CD14-positive monocyte (primary cell): Measurements from ENCODE around the gene NEK7. TPM values are rescaled to one million over a fixed set of nuclear protein-coding genes. Genes with fewer than 3 reads are reported as not detected.
A peak's percentile ranks its signal among the peaks of the same experiment; 100 is the strongest.
"Not testable (repeated sequence)": the region's sequence is repeated elsewhere in the genome, so short reads cannot be mapped to it uniquely, and the experiment has no call there.

Experiments used
- DNase-seq, 3 donors: peaks; one replicate each; pipeline ENCODE4 v3.0.0-alpha.2; 2011 to 2022
- H2AFZ ChIP-seq: 2 replicates; pipeline ENCODE4 v1.6.0; 2012; ENCODE audit warnings: mild to moderate bottlenecking, low read depth, low read length, inconsistent platforms; ENCODE audit not compliant: insufficient read depth, poor library complexity, severe bottlenecking
- H3K27ac ChIP-seq, 2 donors: 1 replicate in 1 of 2; 2 replicates in 1 of 2; pipeline ENCODE4 v1.5.1; 2012 to 2013; ENCODE audit warnings: low read length in 2 of 2, control low read depth in 1 of 2, inconsistent platforms in 1 of 2, low read depth in 1 of 2, mild to moderate bottlenecking in 1 of 2
- H3K27me3 ChIP-seq, 2 donors: one replicate each; pipeline versions ENCODE4 v1.6.0 to v1.6.1; 2011 to 2013; ENCODE audit warnings: low read length in 2 of 2; ENCODE audit not compliant: control insufficient read depth in 2 of 2, insufficient read depth in 2 of 2
- H3K36me3 ChIP-seq, 2 donors: replicated peaks in 1 of 2; 1 replicate in 1 of 2; 2 replicates in 1 of 2; pipeline versions ENCODE4 v1.5.1 to v1.6.1; 2012 to 2013; ENCODE audit warnings: low read length in 2 of 2, control low read depth in 1 of 2, inconsistent platforms in 1 of 2, mild to moderate bottlenecking in 1 of 2; ENCODE audit not compliant: insufficient read depth in 2 of 2, control insufficient read depth in 1 of 2
- H3K4me1 ChIP-seq, 2 donors: 1 replicate in 1 of 2; 2 replicates in 1 of 2; pipeline versions ENCODE4 v1.5.1 to v1.6.1; 2012 to 2013; ENCODE audit warnings: low read length in 2 of 2, control low read depth in 1 of 2, inconsistent platforms in 1 of 2, mild to moderate bottlenecking in 1 of 2, moderate library complexity in 1 of 2; ENCODE audit not compliant: insufficient read depth in 2 of 2, control insufficient read depth in 1 of 2
- H3K4me2 ChIP-seq: replicated peaks from 2 replicates; pipeline ENCODE3; 2012; ENCODE audit warnings: low read length, moderate library complexity, mild to moderate bottlenecking; ENCODE audit not compliant: poor library complexity, severe bottlenecking; ENCODE audit errors: extremely low read depth
- H3K4me3 ChIP-seq, 3 experiments: fragments of 200-600 bp in 1 of 3; sonication (generic) in 1 of 3; replicated peaks in 1 of 3; 1 replicate in 2 of 3; 2 replicates in 1 of 3; pipeline ENCODE4 v1.5.1; 2011 to 2013; ENCODE audit warnings: low read length in 3 of 3, mild to moderate bottlenecking in 3 of 3, control low read depth in 2 of 3, low read depth in 2 of 3, inconsistent platforms in 1 of 3, moderate library complexity in 1 of 3
- H3K79me2 ChIP-seq: 2 replicates; pipeline ENCODE4 v1.6.0; 2012; ENCODE audit warnings: mild to moderate bottlenecking, control low read depth, inconsistent platforms, low read length, moderate library complexity; ENCODE audit not compliant: insufficient read depth
- H3K9ac ChIP-seq: 2 replicates; pipeline ENCODE4 v1.6.0; 2017; ENCODE audit warnings: low read length, mild to moderate bottlenecking; ENCODE audit not compliant: insufficient read depth, poor library complexity, severe bottlenecking
- H3K9me3 ChIP-seq, 2 donors: replicated peaks in 1 of 2; 1 replicate in 1 of 2; 2 replicates in 1 of 2; pipeline versions ENCODE4 v1.5.1 to v1.6.1; 2012 to 2013; ENCODE audit warnings: low read length in 2 of 2, control low read depth in 1 of 2; ENCODE audit not compliant: control insufficient read depth in 1 of 2, insufficient read depth in 1 of 2
- H4K20me1 ChIP-seq: 2 replicates; pipeline ENCODE4 v1.6.0; 2012; ENCODE audit warnings: mild to moderate bottlenecking, low read length, control low read depth, moderate library complexity; ENCODE audit not compliant: insufficient read depth
- H3K27ac Mint-ChIP-seq, 7 donors: one replicate each; pipeline ENCODE4 v1.8.0; 2020; ENCODE audit warnings: mild to moderate bottlenecking in 7 of 7, mixed read lengths in 7 of 7, moderate library complexity in 6 of 7, inconsistent platforms in 2 of 7
- H3K27me3 Mint-ChIP-seq, 3 donors: one replicate each; pipeline ENCODE4 v1.8.0; 2021 to 2022; ENCODE audit warnings: low read depth in 3 of 3, mild to moderate bottlenecking in 3 of 3, mixed read lengths in 3 of 3, moderate library complexity in 3 of 3, inconsistent platforms in 1 of 3
- H3K36me3 Mint-ChIP-seq, 2 donors: one replicate each; pipeline ENCODE4 v1.8.0; 2020; ENCODE audit warnings: mixed read lengths in 2 of 2, inconsistent platforms in 1 of 2, mild to moderate bottlenecking in 1 of 2
- H3K4me1 Mint-ChIP-seq: one replicate; pipeline ENCODE4 v1.8.0; 2020; ENCODE audit warnings: mild to moderate bottlenecking, mixed read lengths
- H3K4me3 Mint-ChIP-seq, 2 donors: one replicate each; pipeline ENCODE4 v1.8.0; 2020; ENCODE audit warnings: mild to moderate bottlenecking in 2 of 2, mixed read lengths in 2 of 2, moderate library complexity in 1 of 2
- H3K9me3 Mint-ChIP-seq, 7 donors: one replicate each; pipeline ENCODE4 v1.8.0; 2020 to 2022; ENCODE audit warnings: mixed read lengths in 7 of 7, mild to moderate bottlenecking in 6 of 7, moderate library complexity in 6 of 7, inconsistent platforms in 2 of 7
- CTCF ChIP-seq: fragments of 200-600 bp; IDR thresholded peaks from one replicate; pipeline ENCODE4 v1.8.0; 2022; ENCODE audit warnings: antibody characterized with exemption, mild to moderate bottlenecking
- WGBS: methylation state at CpG from one replicate; pipeline ENCODE4 v1.1.5; 2013; ENCODE audit warnings: missing lambda C conversion rate; ENCODE audit not compliant: insufficient coverage; 5-methylcytosine and 5-hydroxymethylcytosine counted together
- intact Hi-C, 2 donors: fragments of 100-400 bp; cut with micrococcal nuclease; formaldehyde crosslinking; loops; one replicate each; pipeline versions ENCODE4 v1.15.0 to v1.15.1; 2023
- polyA plus RNA-seq, 3 donors: library from polyadenylated mRNA; depleted of rRNA in 1 of 3; unstranded in 2 of 3; stranded (reverse) in 1 of 3; fragments of 300-500 nt in 2 of 3; fragments of >200 nt in 1 of 3; fragmentation: Illumina TruSeq in 2 of 3; gene quantifications; 1 replicate in 2 of 3; 2 replicates in 1 of 3; pipeline ENCODE4 v1.2.3, GENCODE V29; 2012 to 2021

NEK7 gene
- polyA plus RNA-seq, 3 donors, result 16.0 to 50.1 (median 46.5) TPM

DNA sequence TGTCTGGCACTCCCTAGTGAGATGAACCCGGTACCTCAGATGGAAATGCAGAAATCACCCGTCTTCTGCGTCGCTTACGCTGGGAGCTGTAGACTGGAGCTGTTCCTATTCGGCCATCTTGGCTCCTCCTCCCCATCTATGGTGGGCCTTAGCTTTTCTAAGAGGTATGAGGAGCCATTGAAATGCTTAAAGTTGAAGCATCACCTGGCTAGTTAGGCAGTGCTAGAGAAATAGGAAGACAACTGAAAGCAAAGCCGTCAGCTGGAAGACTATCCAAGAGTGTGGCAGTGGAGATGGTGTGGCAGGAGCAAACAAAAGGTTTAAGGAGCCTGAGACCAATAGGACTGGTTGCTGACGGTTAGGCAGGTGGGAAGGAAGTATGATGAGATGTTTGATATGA, 158.5 kb downstream of the NEK7 start:
- H3K4me3 Mint-ChIP-seq, DNase-seq, H3K27ac ChIP-seq, H3K4me1 ChIP-seq, H3K4me3 ChIP-seq, H4K20me1 ChIP-seq, H3K9me3 ChIP-seq, H3K4me2 ChIP-seq, H3K4me1 Mint-ChIP-seq, intact Hi-C loops, H3K27me3 ChIP-seq, H3K27me3 Mint-ChIP-seq, H3K9ac ChIP-seq, H2AFZ ChIP-seq, H3K79me2 ChIP-seq: not testable (repeated sequence)
- H3K36me3 ChIP-seq, result peaks cover 9 to 23% of the 10 kb centered on the region in 2 donors
- 100% methylated on average over 1 of the region's 8 CpGs for WGBS
- Mint-ChIP-seq H3K36me3 (peaks cover 45 to 48% of the 10 kb centered on the region in 2 donors), H3K27ac (peak overlapping the region in 1 of 7 donors; percentile 36), H3K9me3 (peaks cover 3 to 18% (median 4%) of the 10 kb centered on the region in 7 donors)

DNA sequence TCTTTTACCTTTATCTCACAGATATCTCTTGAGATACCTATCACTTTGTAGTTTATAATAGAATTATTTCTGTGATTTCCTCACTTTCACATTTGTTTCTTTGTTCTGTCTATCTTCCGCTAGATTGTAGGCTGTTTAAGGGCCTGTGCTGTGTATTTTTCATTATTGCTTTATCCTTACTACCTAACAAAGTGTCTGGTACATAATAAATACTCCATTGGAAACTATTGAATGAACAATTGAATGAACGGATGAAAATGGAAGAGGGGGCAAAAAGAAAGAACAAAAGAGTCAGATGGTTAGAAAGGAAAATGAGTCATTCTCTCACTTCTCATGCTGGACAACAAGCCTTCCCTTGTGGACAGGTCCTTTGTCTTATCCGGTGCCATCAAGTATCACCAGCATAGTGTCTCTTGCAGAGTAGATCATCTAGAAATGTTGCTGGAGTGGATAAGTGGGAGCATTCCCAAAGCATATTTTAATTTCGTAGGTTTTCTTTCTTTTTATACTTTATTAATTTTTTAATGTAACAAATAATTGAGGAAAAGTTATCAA, 159.8 kb downstream of the NEK7 start:
- H3K36me3 Mint-ChIP-seq, result peaks cover 49 to 57% of the 10 kb centered on the region in 2 donors
- Histone ChIP-seq H4K20me1 (peaks cover 5% of the 10 kb centered on the region), H3K4me1 (no peaks in the 10 kb centered on the region), H3K4me3 (no peak overlapping the region), H3K27ac (no peak overlapping the region), H3K36me3 (peaks cover 9 to 23% of the 10 kb centered on the region in 2 donors), H3K4me2 (no peak overlapping the region), H3K27me3 (no peaks in the 10 kb centered on the region), H2AFZ (no peak overlapping the region), H3K9me3 (peaks cover 0 to 4% of the 10 kb centered on the region in 2 donors), H3K9ac (no peak overlapping the region), H3K79me2 (no peaks in the 10 kb centered on the region)
- no peak for DNase-seq
- H3K4me1 Mint-ChIP-seq, result peaks cover 8% of the 10 kb centered on the region
- H3K9me3 Mint-ChIP-seq, result peaks cover 0 to 12% (median 4%) of the 10 kb centered on the region in 7 donors
- H3K4me3 Mint-ChIP-seq, result no peak overlapping the region
- no peak for TF ChIP-seq CTCF
- WGBS, result no CpG with 5 or more reads among the region's 4 CpGs
- H3K27me3 Mint-ChIP-seq, result no peaks in the 10 kb centered on the region
- H3K27ac Mint-ChIP-seq, result peak overlapping the region in 1 of 7 donors; percentile 2
- intact Hi-C loops, result no loop called here
